ENCODE data around the gene CDK9.

Gene CDK9

GRCh38 chr9:127808347-127809001 lies 22.6 kb downstream of the CDK9 start:
- H3K4me3 ChIP-seq (ENCODE audit: low read depth, low read length) = no peak overlapping the region
- TF ChIP-seq CTCF (IDR thresholded peaks at IDR 0.05; ENCODE audit: borderline replicate concordance, insufficient read depth, low read depth, low read length) = no peak

DNA sequence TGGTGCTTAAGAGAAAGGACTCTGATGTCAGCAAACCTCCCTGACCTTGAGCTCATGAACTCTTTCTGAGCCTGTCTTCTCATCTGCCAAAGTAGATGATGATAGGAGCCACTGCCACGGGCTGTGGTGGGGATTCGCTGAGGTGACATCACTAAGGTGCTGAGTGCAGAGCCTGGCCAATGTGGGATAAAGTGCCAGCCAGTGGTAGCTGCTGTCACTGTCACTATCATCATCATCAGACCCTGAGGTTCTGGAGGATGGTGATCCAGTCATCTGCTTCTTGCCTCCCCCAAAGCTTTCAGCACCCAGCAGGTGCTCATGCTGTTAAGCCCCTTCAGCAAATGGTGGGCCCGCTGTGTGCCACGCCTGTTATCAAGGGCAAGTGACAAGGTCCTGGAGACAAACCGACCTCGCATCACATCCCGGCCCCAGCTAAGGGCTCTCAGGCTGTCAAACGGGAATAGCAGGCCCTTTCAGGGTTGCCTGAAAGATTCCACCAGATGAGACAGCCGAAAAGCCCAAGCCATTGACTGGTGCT lies 23.2 kb downstream of the CDK9 start:
- no peak overlapping the region for H3K4me3 ChIP-seq (ENCODE audit: low read depth, low read length)
- TF ChIP-seq CTCF (IDR thresholded peaks at IDR 0.05; ENCODE audit: borderline replicate concordance, insufficient read depth, low read depth, low read length) = no peak

GRCh38 chr9:127809540-127810377 lies 23.9 kb downstream of the CDK9 start:
- TF ChIP-seq CTCF (IDR thresholded peaks at IDR 0.05; ENCODE audit: borderline replicate concordance, insufficient read depth, low read depth, low read length) = no peak
- H3K4me3 ChIP-seq (ENCODE audit: low read depth, low read length) = no peak overlapping the region

DNA sequence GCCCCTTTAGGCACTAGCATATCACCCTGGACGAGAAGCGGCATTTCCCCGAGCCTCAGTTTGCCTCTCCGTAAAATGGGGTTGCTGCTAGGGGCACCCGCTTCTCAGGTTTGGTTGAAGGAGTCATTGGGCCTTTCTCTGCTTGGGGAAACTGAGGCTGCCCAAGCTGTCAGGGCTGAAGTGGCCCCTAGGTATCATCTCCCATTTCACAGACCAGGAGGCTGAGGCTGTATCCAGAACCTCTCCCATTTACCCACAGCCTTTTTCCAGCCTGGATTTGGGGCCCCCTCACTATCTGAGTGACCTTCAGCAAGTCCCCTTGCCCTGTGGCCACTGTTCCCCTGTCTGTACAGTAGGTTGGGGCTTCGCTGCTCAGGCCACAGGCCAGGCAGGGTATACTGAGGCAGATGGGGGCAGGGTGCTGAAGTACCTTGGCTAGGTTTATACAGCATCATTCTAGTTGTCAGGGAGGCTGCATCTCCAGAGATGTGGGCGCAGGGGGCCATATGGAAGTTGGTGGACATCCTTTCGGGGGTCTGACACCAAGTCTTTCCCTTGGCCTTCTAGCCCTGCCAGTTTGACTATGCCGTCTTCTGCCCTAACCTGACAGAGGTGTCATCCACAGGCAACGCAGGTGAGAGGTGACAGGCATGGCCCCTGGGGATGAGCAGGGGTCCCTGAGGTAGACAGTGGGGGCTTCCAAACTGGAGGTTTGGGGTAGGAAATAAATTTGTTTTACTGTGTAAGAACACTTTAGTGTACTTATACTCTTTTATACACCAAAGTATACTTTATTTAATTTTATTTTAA lies 24.7 kb downstream of the CDK9 start:
- no peak for TF ChIP-seq CTCF (IDR thresholded peaks at IDR 0.05; ENCODE audit: borderline replicate concordance, insufficient read depth, low read depth, low read length)

DNA sequence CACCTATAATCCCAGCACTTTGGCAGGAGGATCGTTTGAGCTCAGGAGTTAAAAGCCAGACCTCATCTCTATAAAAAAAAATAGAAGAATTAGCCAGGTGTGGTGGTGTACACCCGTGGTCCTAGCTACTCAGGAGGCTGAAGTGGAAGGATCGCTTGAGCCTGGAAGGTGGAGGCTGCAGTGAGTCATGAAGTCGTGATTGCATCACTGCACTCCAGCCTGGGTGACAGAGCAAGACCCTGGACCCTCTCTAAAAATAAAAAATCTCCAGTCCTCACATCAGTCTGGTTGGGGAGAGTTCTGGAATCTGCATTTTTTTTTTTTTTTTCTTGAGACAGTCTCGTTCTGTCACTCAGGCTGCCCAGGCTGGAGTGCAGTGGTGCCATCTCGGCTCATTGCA lies 26.2 kb downstream of the CDK9 start:
- TF ChIP-seq CTCF (IDR thresholded peaks at IDR 0.05; ENCODE audit: borderline replicate concordance, insufficient read depth, low read depth, low read length) = no peak
- H3K4me3 ChIP-seq (ENCODE audit: low read depth, low read length) = no peak overlapping the region

More for the DNA sequence above, 24.7 kb downstream of the CDK9 start:
- no peak overlapping the region for H3K4me3 ChIP-seq (ENCODE audit: low read depth, low read length)

- H3K4me3 ChIP-seq (ENCODE audit: low read depth, low read length) = no peak overlapping the region
- TF ChIP-seq CTCF (IDR thresholded peaks at IDR 0.05; ENCODE audit: borderline replicate concordance, insufficient read depth, low read depth, low read length) = no peak
Observed at GRCh38 chr9:127812936-127813675, 27.3 kb downstream of the CDK9 start.
